Keratinocyte (primary cell): ENCODE results near the gene RAB13.

Experiments
- EZH2 ChIP-seq: IDR thresholded peaks from one replicate; pipeline ENCODE4 v1.6.1; 2012; ENCODE audit warnings: inconsistent platforms, mild to moderate bottlenecking, low read length, moderate library complexity
- TF ChIP-seq, protein P1 (sequence below), 3 experiments: IDR thresholded peaks in 1 of 3; conservative IDR thresholded peaks in 1 of 3; optimal IDR thresholded peaks in 1 of 3; 2 replicates in 2 of 3; 3 replicates in 1 of 3; pipeline versions ENCODE3 to v1.5.1; 2011; ENCODE audit warnings: low read length in 3 of 3, mild to moderate bottlenecking in 3 of 3, moderate library complexity in 2 of 3, control low read depth in 1 of 3, inconsistent platforms in 1 of 3; ENCODE audit not compliant: insufficient read depth in 2 of 3; ENCODE audit errors: extremely low read depth in 1 of 3

GRCh38 chr1:153942766-153943549, 43.2 kb downstream of the RAB13 start:
- TF ChIP-seq, protein P1, sequence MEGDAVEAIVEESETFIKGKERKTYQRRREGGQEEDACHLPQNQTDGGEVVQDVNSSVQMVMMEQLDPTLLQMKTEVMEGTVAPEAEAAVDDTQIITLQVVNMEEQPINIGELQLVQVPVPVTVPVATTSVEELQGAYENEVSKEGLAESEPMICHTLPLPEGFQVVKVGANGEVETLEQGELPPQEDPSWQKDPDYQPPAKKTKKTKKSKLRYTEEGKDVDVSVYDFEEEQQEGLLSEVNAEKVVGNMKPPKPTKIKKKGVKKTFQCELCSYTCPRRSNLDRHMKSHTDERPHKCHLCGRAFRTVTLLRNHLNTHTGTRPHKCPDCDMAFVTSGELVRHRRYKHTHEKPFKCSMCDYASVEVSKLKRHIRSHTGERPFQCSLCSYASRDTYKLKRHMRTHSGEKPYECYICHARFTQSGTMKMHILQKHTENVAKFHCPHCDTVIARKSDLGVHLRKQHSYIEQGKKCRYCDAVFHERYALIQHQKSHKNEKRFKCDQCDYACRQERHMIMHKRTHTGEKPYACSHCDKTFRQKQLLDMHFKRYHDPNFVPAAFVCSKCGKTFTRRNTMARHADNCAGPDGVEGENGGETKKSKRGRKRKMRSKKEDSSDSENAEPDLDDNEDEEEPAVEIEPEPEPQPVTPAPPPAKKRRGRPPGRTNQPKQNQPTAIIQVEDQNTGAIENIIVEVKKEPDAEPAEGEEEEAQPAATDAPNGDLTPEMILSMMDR (optimal IDR thresholded peaks at IDR 0.05 in 1 of 3, IDR thresholded peaks at IDR 0.05 in 1 of 3, conservative IDR thresholded peaks at IDR 0.05 in 1 of 3; ENCODE audit: extremely low read depth in 1 of 3, insufficient read depth in 2 of 3, low read length in 3 of 3), result no peak
- no peak for TF ChIP-seq EZH2
